Measurements from ENCODE around the gene C2orf42.
"Not testable (repeated sequence)": the region's sequence is repeated elsewhere in the genome, so short reads cannot be mapped to it uniquely, and the experiment has no call there.

The C2orf42 gene

DNA sequence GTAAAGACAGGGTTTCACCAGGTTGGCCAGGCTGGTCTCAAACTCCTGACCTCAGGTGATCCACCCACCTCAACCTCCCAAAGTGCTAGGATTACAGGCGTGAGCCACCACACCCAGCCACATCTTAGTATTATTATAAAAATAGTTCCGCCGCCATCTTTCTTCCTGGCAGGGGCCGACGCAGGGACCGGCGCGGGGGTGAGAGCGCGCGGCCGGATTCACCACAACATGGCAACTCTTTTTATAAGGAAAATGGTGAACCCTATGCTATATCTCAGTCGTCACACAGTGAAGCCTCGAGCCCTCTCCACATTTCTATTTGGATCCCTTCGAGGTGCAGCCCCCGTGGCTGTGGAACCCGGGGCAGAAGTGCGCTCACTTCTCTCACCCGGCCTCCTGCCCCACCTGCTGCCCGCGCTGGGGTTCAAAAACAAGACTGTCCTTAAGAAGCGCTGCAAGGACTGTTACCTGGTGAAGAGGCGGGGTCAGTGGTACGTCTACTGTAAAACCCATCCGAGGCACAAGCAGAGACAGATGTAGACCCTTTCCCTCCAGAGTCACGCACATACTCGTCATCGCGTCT is 88.4 kb downstream of the C2orf42 start:
- DNase-seq (ENCODE audit: low spot score): not testable (repeated sequence)

DNA sequence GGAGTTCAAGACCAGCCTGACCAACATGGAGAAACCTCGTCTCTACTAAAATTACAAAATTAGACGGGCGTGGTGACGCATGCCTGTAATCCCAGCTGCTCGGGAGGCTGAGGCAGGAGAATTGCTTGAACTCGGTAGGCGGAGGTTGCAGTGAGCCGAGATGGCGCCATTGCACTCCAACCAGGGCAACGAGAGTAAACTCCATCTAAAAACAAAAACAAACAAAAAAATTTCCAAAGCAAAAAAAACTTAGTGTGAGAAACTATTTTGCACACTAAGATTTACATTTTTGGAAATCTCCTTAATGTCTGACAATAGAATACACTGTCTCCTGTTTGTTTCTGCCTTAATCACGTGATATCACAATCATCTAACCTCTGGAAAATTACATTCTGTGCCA is 89.1 kb downstream of the C2orf42 start:
- DNase-seq (ENCODE audit: low spot score): not testable (repeated sequence)

DNA sequence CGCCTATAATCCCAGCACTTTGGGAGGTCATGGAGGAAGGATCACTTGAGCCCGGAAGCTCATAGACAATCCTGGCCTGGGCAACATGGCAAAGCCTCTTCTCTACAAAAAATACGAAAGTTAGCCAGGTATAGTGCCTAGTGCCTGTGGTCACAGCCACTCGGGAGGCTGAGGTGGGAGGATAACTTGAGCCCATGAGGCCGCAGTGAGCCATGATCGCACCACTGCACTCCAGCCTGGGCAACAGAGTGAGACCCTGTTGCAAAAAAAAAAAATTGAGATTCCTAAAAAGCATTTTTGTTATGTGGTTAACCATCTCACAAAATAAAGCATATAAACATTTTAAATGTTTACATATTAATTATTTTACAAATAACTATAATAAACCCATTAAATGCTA is 89.6 kb downstream of the C2orf42 start:
- DNase-seq (ENCODE audit: low spot score): no peak
